T-cell (primary cell): ENCODE data around the gene IQSEC2. TPM values are rescaled to one million over a fixed set of nuclear protein-coding genes. Genes with fewer than 3 reads are reported as not detected.

Source experiments
- ATAC-seq, 4 experiments: fragments of 200-7000 bp in 3 of 4; fragments of 150-1000 bp in 1 of 4; cut with Tn5 transposase; replicated peaks in 1 of 4; 1 replicate in 3 of 4; 2 replicates in 1 of 4; pipeline ENCODE4 v1.10.0; 2021; ENCODE audit warnings: moderate library complexity in 3 of 4, mild to moderate bottlenecking in 2 of 4, moderate number of reproducible peaks in 1 of 4
- CTCF ChIA-PET, 2 donors: fragments of 300-600 bp; sonication (Branson Sonifier 250); formaldehyde crosslinking; loops; one replicate each; lab custom pipeline; 2022; ENCODE audit warnings: antibody characterized with exemption in 2 of 2; lab: Charles Lee
- POLR2A ChIA-PET, 2 donors: fragments of 300-600 bp; sonication (Branson Sonifier 250); formaldehyde crosslinking; loops; one replicate each; lab custom pipeline; 2022; ENCODE audit warnings: antibody characterized with exemption in 2 of 2; lab: Charles Lee
- DNase-seq, 35 experiments: peaks; one replicate each; pipeline versions ENCODE4 v3.0.0 to v3.0.0-alpha.2; 2013 to 2023
- H3K27ac ChIP-seq: one replicate; pipeline ENCODE4 v1.5.1; 2013; ENCODE audit warnings: low read length
- H3K27me3 ChIP-seq, 2 experiments: replicated peaks in 1 of 2; 1 replicate in 1 of 2; 2 replicates in 1 of 2; pipeline versions ENCODE4 v1.6.1 to v1.7.0; 2013; ENCODE audit warnings: low read length in 1 of 2, mixed read lengths in 1 of 2; ENCODE audit not compliant: control insufficient read depth in 2 of 2, insufficient read depth in 2 of 2; ENCODE audit errors: extremely low read depth in 1 of 2
- H3K36me3 ChIP-seq, 2 donors: 1 replicate in 1 of 2; 2 replicates in 1 of 2; pipeline versions ENCODE4 v1.6.1 to v1.7.0; 2013; ENCODE audit warnings: low read length in 1 of 2; ENCODE audit not compliant: control insufficient read depth in 2 of 2, insufficient read depth in 1 of 2; ENCODE audit errors: extremely low read depth in 1 of 2
- H3K4me1 ChIP-seq, 2 experiments: 1 replicate in 1 of 2; 2 replicates in 1 of 2; pipeline versions ENCODE4 v1.6.1 to v1.7.0; 2013; ENCODE audit warnings: low read length in 2 of 2, mixed read lengths in 1 of 2; ENCODE audit not compliant: insufficient read depth in 2 of 2, control insufficient read depth in 1 of 2; ENCODE audit errors: extremely low read depth in 1 of 2
- H3K4me3 ChIP-seq, 2 donors: 1 replicate in 1 of 2; 2 replicates in 1 of 2; pipeline versions ENCODE4 v1.5.1 to v1.7.0; 2013; ENCODE audit warnings: mild to moderate bottlenecking in 2 of 2, low read length in 1 of 2, moderate library complexity in 1 of 2; ENCODE audit not compliant: control insufficient read depth in 1 of 2; ENCODE audit errors: extremely low read depth in 1 of 2
- H3K9me3 ChIP-seq: 2 replicates; pipeline ENCODE4 v1.7.0; 2013
- H3K27ac Mint-ChIP-seq, 2 donors: one replicate each; pipeline ENCODE4 v1.8.0; 2020 to 2021; ENCODE audit warnings: mild to moderate bottlenecking in 2 of 2, mixed read lengths in 2 of 2
- H3K27me3 Mint-ChIP-seq, 2 donors: one replicate each; pipeline ENCODE4 v1.8.0; 2021 to 2022; ENCODE audit warnings: mixed read lengths in 2 of 2
- H3K36me3 Mint-ChIP-seq: one replicate; pipeline ENCODE4 v1.8.0; 2021; ENCODE audit warnings: mixed read lengths
- H3K4me1 Mint-ChIP-seq, 3 donors: one replicate each; pipeline ENCODE4 v1.8.0; 2020 to 2022; ENCODE audit warnings: mixed read lengths in 3 of 3, mild to moderate bottlenecking in 1 of 3
- H3K4me3 Mint-ChIP-seq, 3 donors: one replicate each; pipeline ENCODE4 v1.8.0; 2020 to 2022; ENCODE audit warnings: mild to moderate bottlenecking in 3 of 3, mixed read lengths in 3 of 3, moderate library complexity in 3 of 3
- H3K9me3 Mint-ChIP-seq, 3 donors: one replicate each; pipeline ENCODE4 v1.8.0; 2020 to 2022; ENCODE audit warnings: mixed read lengths in 3 of 3
- WGBS: methylation state at CpG from one replicate; pipeline ENCODE4 v1.1.5; 2013; ENCODE audit warnings: missing lambda C conversion rate; ENCODE audit not compliant: insufficient coverage; 5-methylcytosine and 5-hydroxymethylcytosine counted together
- total RNA-seq, 35 experiments: library from RNA in 6 of 35; stranded (reverse) in 6 of 35; fragments of 120-200 nt in 1 of 35; gene quantifications; one replicate each; pipeline versions ENCODE4 v1.2.1 to v1.2.4 and lab custom pipeline; 2013 to 2026

Gene IQSEC2
- total RNA-seq, 5 donors from 2014 or later (not counting 1 experiment from before 2014, with no cell fraction given): 1.2 to 2.0 (median 1.4) TPM

- H3K4me1 ChIP-seq: peaks cover 0 to 27% of the 10 kb centered on the region in 2 experiments
- H3K4me3 ChIP-seq: no peak overlapping the region
- H3K36me3 ChIP-seq: no peaks in the 10 kb centered on the region
- H3K4me3 Mint-ChIP-seq: no peak overlapping the region
- no peaks in the 10 kb centered on the region for H3K27me3 ChIP-seq
- ChIA-PET CTCF (interaction anchor here in 1 of 2 donors (1.3 kb wide), 1 partner anchor 20 kb away, joined by 4 read pairs; no protein-coding TSS in a partner anchor), POLR2A (no interaction called here)
- no peak overlapping the region for H3K27ac Mint-ChIP-seq
- no peaks in the 10 kb centered on the region for H3K9me3 Mint-ChIP-seq
- H3K27ac ChIP-seq: no peak overlapping the region
- H3K36me3 Mint-ChIP-seq: no peaks in the 10 kb centered on the region
- WGBS: 0% methylated on average over 2 of the region's 11 CpGs
- H3K4me1 Mint-ChIP-seq: peaks cover 25 to 35% (median 26%) of the 10 kb centered on the region in 3 donors
- peak in 1 of 4 experiments; percentile 46 for ATAC-seq
- H3K27me3 Mint-ChIP-seq: peaks cover 0 to 16% of the 10 kb centered on the region in 2 donors
- DNase-seq: no peak
- H3K9me3 ChIP-seq: no peaks in the 10 kb centered on the region
These were observed 17.7 kb downstream of the IQSEC2 start for GRCh38 chrX:53263597-53264094.

GRCh38 chrX:53262918-53263394 is 18.4 kb downstream of the IQSEC2 start:
- DNase-seq: no peak
- ChIA-PET CTCF (interaction anchor here in 1 of 2 donors (1.3 kb wide), 1 partner anchor 20 kb away, joined by 4 read pairs; no protein-coding TSS in a partner anchor), POLR2A (no interaction called here)
- no peak overlapping the region for H3K27ac Mint-ChIP-seq
- no peaks in the 10 kb centered on the region for H3K36me3 Mint-ChIP-seq
- WGBS: no CpG with 5 or more reads among the region's 8 CpGs
- Histone ChIP-seq H3K36me3 (no peaks in the 10 kb centered on the region), H3K9me3 (no peaks in the 10 kb centered on the region), H3K27ac (no peak overlapping the region), H3K4me1 (peaks cover 0 to 27% of the 10 kb centered on the region in 2 experiments), H3K27me3 (no peaks in the 10 kb centered on the region), H3K4me3 (no peak overlapping the region)
- ATAC-seq: peak in 1 of 4 experiments; percentile 55
- no peak overlapping the region for H3K4me3 Mint-ChIP-seq
- no peaks in the 10 kb centered on the region for H3K9me3 Mint-ChIP-seq
- H3K4me1 Mint-ChIP-seq: peaks cover 25 to 35% (median 26%) of the 10 kb centered on the region in 3 donors
- peaks cover 0 to 16% of the 10 kb centered on the region in 2 donors for H3K27me3 Mint-ChIP-seq

- ATAC-seq (no peak), DNase-seq (no peak)
- Histone ChIP-seq H3K4me3 (no peak overlapping the region), H3K27ac (no peak overlapping the region), H3K27me3 (no peaks in the 10 kb centered on the region), H3K4me1 (peaks cover 0 to 27% of the 10 kb centered on the region in 2 experiments), H3K36me3 (no peaks in the 10 kb centered on the region), H3K9me3 (no peaks in the 10 kb centered on the region)
- Mint-ChIP-seq H3K27ac (no peak overlapping the region), H3K36me3 (no peaks in the 10 kb centered on the region), H3K4me3 (no peak overlapping the region), H3K4me1 (peaks cover 25 to 35% (median 26%) of the 10 kb centered on the region in 3 donors), H3K27me3 (peaks cover 0 to 21% of the 10 kb centered on the region in 2 donors), H3K9me3 (no peaks in the 10 kb centered on the region)
- ChIA-PET POLR2A (no interaction called here), CTCF (interaction anchor here in 1 of 2 donors (1.3 kb wide), 1 partner anchor 21 kb away, joined by 4 read pairs; no protein-coding TSS in a partner anchor)
- WGBS: no CpG with 5 or more reads among the region's 7 CpGs
These were observed 19.0 kb downstream of the IQSEC2 start for GRCh38 chrX:53262189-53262917.

- Mint-ChIP-seq H3K9me3 (no peaks in the 10 kb centered on the region), H3K4me3 (no peak overlapping the region), H3K27ac (peak overlapping the region in 1 of 2 donors; percentile 3), H3K36me3 (no peaks in the 10 kb centered on the region), H3K4me1 (peaks cover 25 to 35% (median 26%) of the 10 kb centered on the region in 3 donors), H3K27me3 (peaks cover 0 to 22% of the 10 kb centered on the region in 2 donors)
- ChIA-PET CTCF (no interaction called here), POLR2A (no interaction called here)
- ATAC-seq: peak; percentile 37 to 59 (median 48)
- Histone ChIP-seq H3K9me3 (no peaks in the 10 kb centered on the region), H3K27me3 (no peaks in the 10 kb centered on the region), H3K4me1 (peaks cover 0 to 27% of the 10 kb centered on the region in 2 experiments), H3K4me3 (no peak overlapping the region), H3K27ac (no peak overlapping the region), H3K36me3 (no peaks in the 10 kb centered on the region)
- 17% methylated on average over 1 of the region's 7 CpGs for WGBS
- DNase-seq: peak in 5 of 35 experiments; percentile 3 to 19 (median 7)
These were observed 19.9 kb downstream of the IQSEC2 start for GRCh38 chrX:53261355-53261972.

GRCh38 chrX:53260836-53261235 is 20.5 kb downstream of the IQSEC2 start:
- H3K4me1 Mint-ChIP-seq: peaks cover 25 to 35% (median 26%) of the 10 kb centered on the region in 3 donors
- ATAC-seq (no peak), DNase-seq (no peak)
- H3K4me3 Mint-ChIP-seq: no peak overlapping the region
- POLR2A ChIA-PET: no interaction called here
- H3K9me3 Mint-ChIP-seq: no peaks in the 10 kb centered on the region
- no peak overlapping the region for H3K27ac Mint-ChIP-seq
- Histone ChIP-seq H3K9me3 (no peaks in the 10 kb centered on the region), H3K4me1 (peaks cover 0 to 27% of the 10 kb centered on the region in 2 experiments), H3K27ac (no peak overlapping the region), H3K36me3 (no peaks in the 10 kb centered on the region), H3K27me3 (no peaks in the 10 kb centered on the region), H3K4me3 (no peak overlapping the region)
- H3K27me3 Mint-ChIP-seq: peaks cover 0 to 17% of the 10 kb centered on the region in 2 donors
- no CpG with 5 or more reads among the region's 7 CpGs for WGBS
- no peaks in the 10 kb centered on the region for H3K36me3 Mint-ChIP-seq
- CTCF ChIA-PET: no interaction called here

GRCh38 chrX:53257670-53258423 is 23.5 kb downstream of the IQSEC2 start:
- ChIA-PET CTCF (no interaction called here), POLR2A (no interaction called here)
- Histone ChIP-seq H3K27ac (no peak overlapping the region), H3K9me3 (no peaks in the 10 kb centered on the region), H3K36me3 (no peaks in the 10 kb centered on the region), H3K27me3 (no peaks in the 10 kb centered on the region), H3K4me1 (peaks cover 0 to 18% of the 10 kb centered on the region in 2 experiments), H3K4me3 (no peak overlapping the region)
- Mint-ChIP-seq H3K27me3 (peaks cover 0 to 15% of the 10 kb centered on the region in 2 donors), H3K4me1 (peaks cover 14 to 19% (median 16%) of the 10 kb centered on the region in 3 donors), H3K4me3 (no peak overlapping the region), H3K27ac (no peak overlapping the region), H3K9me3 (no peaks in the 10 kb centered on the region), H3K36me3 (no peaks in the 10 kb centered on the region)
- WGBS: 96% methylated on average over 3 of the region's 6 CpGs
- no peak for DNase-seq
- no peak for ATAC-seq
